Measurements from ENCODE around the gene MAGI2.

DNA sequence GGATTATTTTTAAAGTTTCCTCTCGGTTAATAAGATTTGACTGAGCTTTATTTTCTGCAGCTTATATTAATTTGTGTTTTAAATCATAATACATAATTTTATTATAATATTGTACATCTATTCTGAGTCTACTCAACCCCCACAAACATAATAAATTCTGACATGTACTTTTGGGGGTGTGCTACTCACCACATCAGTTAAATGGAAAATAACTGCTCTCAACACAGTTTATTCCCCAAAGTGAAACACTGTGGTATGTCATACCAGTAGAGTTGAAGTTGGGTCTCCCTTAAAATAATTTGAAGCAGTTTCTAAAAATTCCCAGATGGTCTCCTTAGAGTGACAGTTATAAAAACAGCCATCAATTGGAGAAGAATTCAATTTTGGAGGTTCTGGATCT lies 1191.7 kb downstream of the MAGI2 start:
- TF ChIP-seq CTCF (IDR thresholded peaks at IDR 0.05), result no peak
- TF ChIP-seq POLR2A (IDR thresholded peaks at IDR 0.05), result no peak
